Ascending aorta (tissue), 2 donors: ENCODE data around the gene SQSTM1. TPM values are rescaled to one million over a fixed set of nuclear protein-coding genes. Genes with fewer than 3 reads are reported as not detected.

Experiments used
- DNase-seq, 2 donors: peaks; one replicate each; pipeline ENCODE4 v3.0.0-alpha.2; 2019; ENCODE audit warnings: low spot score in 2 of 2
- H3K27ac ChIP-seq, 2 donors: fragments of 200-600 bp; sonication (generic); one replicate each; pipeline ENCODE4 v1.5.1; 2016 to 2017; ENCODE audit warnings: mild to moderate bottlenecking in 1 of 2
- H3K27me3 ChIP-seq: fragments of 200-600 bp; sonication (generic); one replicate; pipeline ENCODE4 v1.5.1; 2017
- H3K36me3 ChIP-seq, 2 donors: fragments of 200-600 bp; sonication (generic); one replicate each; pipeline ENCODE4 v1.5.1; 2016
- H3K4me1 ChIP-seq, 2 donors: fragments of 200-600 bp; sonication (generic); one replicate each; pipeline ENCODE4 v1.5.1; 2016 to 2017; ENCODE audit warnings: mild to moderate bottlenecking in 1 of 2
- H3K4me3 ChIP-seq, 2 donors: fragments of 200-600 bp; sonication (generic); one replicate each; pipeline ENCODE4 v1.5.1; 2016 to 2017; ENCODE audit warnings: mild to moderate bottlenecking in 1 of 2
- H3K9me3 ChIP-seq, 2 donors: fragments of 200-600 bp; sonication (generic); one replicate each; pipeline ENCODE4 v1.5.1; 2016
- CTCF ChIP-seq, 3 experiments: fragments of 200-600 bp in 2 of 3; fragments of 450-650 bp in 1 of 3; sonication (generic) in 2 of 3; IDR thresholded peaks; one replicate each; pipeline ENCODE4 v1.5.1; 2016 to 2019; ENCODE audit warnings: antibody characterized with exemption in 3 of 3, mild to moderate bottlenecking in 1 of 3, moderate library complexity in 1 of 3
- intact Hi-C: fragments of 100-400 bp; cut with DNase I; formaldehyde crosslinking; loops from one replicate; pipeline ENCODE4 v1.15.1; 2023
- total RNA-seq: library from RNA; depleted of rRNA; stranded (reverse); fragments of >200 nt; gene quantifications from one replicate; pipeline ENCODE4 v1.1.0, GENCODE V29; 2016

SQSTM1 gene
- total RNA-seq, 1 donor from 2014 or later, result 476 TPM

DNA sequence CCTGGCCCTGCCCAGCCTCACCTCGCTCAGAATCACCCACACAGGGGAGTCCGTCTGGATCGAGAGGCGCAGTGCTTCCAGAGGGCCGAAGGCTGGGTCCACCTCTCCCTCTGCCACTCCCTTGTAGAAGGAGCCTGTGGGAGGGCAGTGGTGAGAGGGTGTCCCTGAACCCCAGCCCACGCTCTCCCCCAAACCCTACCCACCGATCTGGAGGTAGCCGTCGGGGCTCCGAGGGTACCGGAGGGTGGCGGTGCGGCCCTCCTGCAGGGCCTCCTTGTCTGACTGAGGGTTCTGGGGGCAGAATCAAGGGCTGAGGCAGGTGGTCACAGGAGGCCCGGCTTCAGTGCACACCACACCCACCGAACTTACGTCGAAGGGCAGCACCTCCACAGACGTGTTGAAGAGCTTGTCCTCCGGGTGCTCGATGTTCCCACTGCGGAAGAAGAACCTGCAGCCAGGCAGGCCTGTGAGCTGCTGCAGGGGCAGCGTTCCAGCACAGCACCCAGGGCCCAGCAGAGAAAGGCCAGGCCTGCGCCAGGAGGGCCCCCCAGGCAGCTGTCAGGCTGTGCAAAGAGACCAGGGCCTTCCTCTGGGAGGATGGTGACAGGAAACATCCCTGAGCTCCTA is 22.4 kb upstream of the SQSTM1 start:
- no peak overlapping the region for H3K4me3 ChIP-seq
- no peaks in the 10 kb centered on the region for H3K9me3 ChIP-seq
- peaks cover 34 to 43% of the 10 kb centered on the region in 2 donors for H3K36me3 ChIP-seq
- H3K27ac ChIP-seq, result no peak overlapping the region
- no peak for DNase-seq
- intact Hi-C loops, result loop anchor here (5.0 kb wide), 1 partner anchor 121 kb away; no protein-coding TSS in a partner anchor
- no peak for TF ChIP-seq CTCF (IDR thresholded peaks at IDR 0.05)
- H3K27me3 ChIP-seq, result no peaks in the 10 kb centered on the region
- H3K4me1 ChIP-seq, result peaks cover 12 to 27% of the 10 kb centered on the region in 2 donors

DNA sequence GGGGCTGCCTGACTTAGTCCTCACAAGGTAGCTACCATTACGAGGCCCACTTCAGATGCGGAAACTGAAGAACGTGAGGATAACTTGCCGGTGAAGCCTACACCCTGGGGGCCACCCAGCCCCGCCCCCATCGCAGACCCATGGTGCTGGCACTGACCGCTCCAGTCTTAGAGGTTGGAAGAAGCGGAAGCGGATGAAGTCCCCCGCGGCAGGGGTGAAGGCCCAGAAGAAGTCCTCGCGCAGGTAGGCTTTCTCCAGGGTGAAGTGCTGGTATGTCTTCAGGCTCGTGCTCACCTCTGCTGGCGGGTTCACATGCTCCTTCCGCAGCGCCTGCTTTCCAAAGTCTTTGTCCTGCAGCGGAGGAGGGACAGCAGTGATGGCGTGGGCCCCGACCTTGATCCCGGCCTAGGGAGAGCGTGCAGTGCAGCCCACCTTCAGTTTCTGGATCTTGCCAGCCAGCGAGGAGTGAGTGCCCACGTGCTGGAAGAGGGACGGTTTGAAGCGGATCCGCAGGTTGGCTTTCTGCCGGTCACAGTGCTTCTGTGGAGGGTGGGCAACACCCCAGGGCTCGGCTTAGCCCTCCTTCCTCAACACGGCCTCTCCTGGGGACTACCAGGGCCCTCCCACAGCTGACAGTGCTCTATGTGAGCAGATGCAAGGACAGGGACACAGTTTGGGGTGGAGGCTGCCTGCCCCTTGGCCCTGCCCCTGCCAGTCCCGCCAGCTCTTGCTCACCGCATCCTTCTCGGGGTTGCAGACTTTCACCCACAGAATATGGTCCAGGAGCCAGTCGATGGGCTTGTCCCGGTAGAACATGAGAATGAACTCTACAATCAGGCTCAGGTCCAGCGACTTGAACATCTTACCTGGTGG is 21.7 kb upstream of the SQSTM1 start:
- no peak for TF ChIP-seq CTCF (IDR thresholded peaks at IDR 0.05)
- H3K27ac ChIP-seq, result no peak overlapping the region
- DNase-seq, result no peak
- no peaks in the 10 kb centered on the region for H3K27me3 ChIP-seq
- peaks cover 12 to 23% of the 10 kb centered on the region in 2 donors for H3K4me1 ChIP-seq
- H3K36me3 ChIP-seq, result peaks cover 34 to 43% of the 10 kb centered on the region in 2 donors
- no peaks in the 10 kb centered on the region for H3K9me3 ChIP-seq
- H3K4me3 ChIP-seq, result no peak overlapping the region
- intact Hi-C loops, result loop anchor here (5.0 kb wide), 1 partner anchor 122 kb away; no protein-coding TSS in a partner anchor

GRCh38 chr5:179799644-179799973 is 21.1 kb upstream of the SQSTM1 start:
- Histone ChIP-seq H3K36me3 (peaks cover 34 to 43% of the 10 kb centered on the region in 2 donors), H3K9me3 (no peaks in the 10 kb centered on the region), H3K27ac (no peak overlapping the region), H3K4me1 (peaks cover 12 to 24% of the 10 kb centered on the region in 2 donors), H3K4me3 (no peak overlapping the region), H3K27me3 (no peaks in the 10 kb centered on the region)
- intact Hi-C loops, result loop anchor here (5.0 kb wide), 1 partner anchor 122 kb away; no protein-coding TSS in a partner anchor
- TF ChIP-seq CTCF (IDR thresholded peaks at IDR 0.05), result no peak
- DNase-seq, result no peak

- Histone ChIP-seq H3K36me3 (peaks cover 34 to 43% of the 10 kb centered on the region in 2 donors), H3K4me3 (no peak overlapping the region), H3K27me3 (no peaks in the 10 kb centered on the region), H3K4me1 (peaks cover 16 to 24% of the 10 kb centered on the region in 2 donors), H3K27ac (no peak overlapping the region), H3K9me3 (no peaks in the 10 kb centered on the region)
- intact Hi-C loops, result no loop called here
- TF ChIP-seq CTCF (IDR thresholded peaks at IDR 0.05), result no peak
- no peak for DNase-seq
Observed at GRCh38 chr5:179800071-179800695, 20.5 kb upstream of the SQSTM1 start.

- Histone ChIP-seq H3K4me1 (peaks cover 13 to 26% of the 10 kb centered on the region in 2 donors), H3K9me3 (no peaks in the 10 kb centered on the region)
Observed at GRCh38 chr5:179800696-179801201, 20.0 kb upstream of the SQSTM1 start.

More at GRCh38 chr5:179800696-179801201, 20.0 kb upstream of the SQSTM1 start:
- Histone ChIP-seq H3K4me3 (no peak overlapping the region), H3K36me3 (peaks cover 34 to 43% of the 10 kb centered on the region in 2 donors), H3K27me3 (no peaks in the 10 kb centered on the region), H3K27ac (no peak overlapping the region)
- DNase-seq, result no peak
- intact Hi-C loops, result no loop called here
- TF ChIP-seq CTCF (IDR thresholded peaks at IDR 0.05), result no peak
